HEK293 (cell line): ENCODE measurements around the gene CCNL1.

ENCODE experiments used
- GLIS1 ChIP-seq: fragments of 450-650 bp; formaldehyde crosslinking; IDR thresholded peaks from 2 replicates; pipeline ENCODE4 v1.5.1; 2016; ENCODE audit warnings: missing biosample characterization, missing genetic modification characterization
- HOXC10 ChIP-seq: sonication (generic); formaldehyde crosslinking; IDR thresholded peaks from 2 replicates; pipeline ENCODE4 v1.8.1; 2023; ENCODE audit warnings: mild to moderate bottlenecking, missing genetic modification reagents
- KLF1 ChIP-seq: fragments of 450-650 bp; formaldehyde crosslinking; IDR thresholded peaks from 2 replicates; pipeline ENCODE4 v1.5.1; 2016; ENCODE audit warnings: missing biosample characterization, missing genetic modification characterization
- MYNN ChIP-seq: fragments of 450-650 bp; formaldehyde crosslinking; IDR thresholded peaks from 2 replicates; pipeline ENCODE4 v1.5.1; 2016; ENCODE audit warnings: missing biosample characterization, missing genetic modification characterization, borderline replicate concordance
- PRDM1 ChIP-seq: fragments of 450-650 bp; formaldehyde crosslinking; IDR thresholded peaks from 2 replicates; pipeline ENCODE4; 2016; ENCODE audit warnings: missing biosample characterization, missing genetic modification characterization
- PRDM10 ChIP-seq: fragments of 450-650 bp; formaldehyde crosslinking; IDR thresholded peaks from 2 replicates; pipeline ENCODE4 v1.5.1; 2016; ENCODE audit warnings: missing biosample characterization, missing genetic modification characterization
- SP7 ChIP-seq: fragments of 450-650 bp; formaldehyde crosslinking; IDR thresholded peaks from 2 replicates; pipeline ENCODE4 v1.5.1; 2016; ENCODE audit warnings: missing biosample characterization, missing genetic modification characterization
- TCF7L2 ChIP-seq: IDR thresholded peaks from 2 replicates; pipeline ENCODE4 v1.6.1; 2011; ENCODE audit warnings: low read depth, mild to moderate bottlenecking, inconsistent platforms, low read length, moderate library complexity, borderline replicate concordance
- ZBTB20 ChIP-seq: fragments of 450-650 bp; formaldehyde crosslinking; IDR thresholded peaks from 2 replicates; pipeline ENCODE4 v1.5.1; 2016; ENCODE audit warnings: missing biosample characterization, missing genetic modification characterization
- ZNF10 ChIP-seq: fragments of 450-650 bp; formaldehyde crosslinking; IDR thresholded peaks from 2 replicates; pipeline ENCODE4 v1.5.1; 2017; ENCODE audit warnings: missing biosample characterization, missing genetic modification characterization
- ZNF112 ChIP-seq: fragments of 450-650 bp; formaldehyde crosslinking; IDR thresholded peaks from 2 replicates; pipeline ENCODE4 v1.5.0; 2017; ENCODE audit warnings: missing biosample characterization, missing genetic modification characterization
- ZNF114 ChIP-seq: fragments of 450-650 bp; formaldehyde crosslinking; IDR thresholded peaks from 2 replicates; pipeline ENCODE4 v1.5.0; 2017; ENCODE audit warnings: missing biosample characterization, missing genetic modification characterization
- ZNF174 ChIP-seq: fragments of 450-650 bp; formaldehyde crosslinking; IDR thresholded peaks from 2 replicates; pipeline ENCODE4 v1.5.0; 2017; ENCODE audit warnings: missing biosample characterization, mild to moderate bottlenecking, missing genetic modification characterization
- ZNF266 ChIP-seq: fragments of 450-650 bp; formaldehyde crosslinking; IDR thresholded peaks from 2 replicates; pipeline ENCODE4 v1.5.1; 2016; ENCODE audit warnings: missing biosample characterization, missing genetic modification characterization, low read depth
- ZNF391 ChIP-seq: fragments of 450-650 bp; formaldehyde crosslinking; IDR thresholded peaks from 2 replicates; pipeline ENCODE4 v1.5.1; 2016; ENCODE audit warnings: low read depth, missing biosample characterization, missing genetic modification characterization, borderline replicate concordance
- ZNF398 ChIP-seq: fragments of 450-650 bp; formaldehyde crosslinking; IDR thresholded peaks from 2 replicates; pipeline ENCODE4 v1.5.1; 2017; ENCODE audit warnings: missing biosample characterization, missing genetic modification characterization
- ZNF416 ChIP-seq: fragments of 450-650 bp; formaldehyde crosslinking; IDR thresholded peaks from 2 replicates; pipeline ENCODE4 v1.5.1; 2016; ENCODE audit warnings: missing biosample characterization, missing genetic modification characterization
- ZNF514 ChIP-seq: fragments of 450-650 bp; formaldehyde crosslinking; IDR thresholded peaks from 2 replicates; pipeline ENCODE4 v1.5.1; 2016; ENCODE audit warnings: missing biosample characterization, missing genetic modification characterization
- ZNF548 ChIP-seq: fragments of 450-650 bp; formaldehyde crosslinking; IDR thresholded peaks from 2 replicates; pipeline ENCODE4 v1.5.1; 2016; ENCODE audit warnings: missing biosample characterization, missing genetic modification characterization
- ZNF560 ChIP-seq: fragments of 450-650 bp; formaldehyde crosslinking; IDR thresholded peaks from 2 replicates; pipeline ENCODE4 v1.5.1; 2017; ENCODE audit warnings: missing biosample characterization, missing genetic modification characterization, borderline replicate concordance
- ZNF629 ChIP-seq: fragments of 450-650 bp; formaldehyde crosslinking; IDR thresholded peaks from 2 replicates; pipeline ENCODE4 v1.5.1; 2017; ENCODE audit warnings: missing biosample characterization, missing genetic modification characterization
- ZNF658 ChIP-seq: fragments of 450-650 bp; formaldehyde crosslinking; IDR thresholded peaks from 2 replicates; pipeline ENCODE4; 2016; ENCODE audit warnings: missing biosample characterization, missing genetic modification characterization
- ZNF792 ChIP-seq: fragments of 450-650 bp; formaldehyde crosslinking; IDR thresholded peaks from 2 replicates; pipeline ENCODE4 v1.5.1; 2016; ENCODE audit warnings: missing biosample characterization, missing genetic modification characterization
- ZSCAN23 ChIP-seq: fragments of 450-650 bp; formaldehyde crosslinking; IDR thresholded peaks from 2 replicates; pipeline ENCODE4 v1.5.1; 2016; ENCODE audit warnings: missing biosample characterization, missing genetic modification characterization
- TF ChIP-seq, protein P1 (sequence below): fragments of 450-650 bp; formaldehyde crosslinking; IDR thresholded peaks from 2 replicates; pipeline ENCODE4 v1.5.1; 2016; ENCODE audit warnings: missing biosample characterization, missing genetic modification characterization
- TF ChIP-seq, protein P2 (sequence below): fragments of 450-650 bp; formaldehyde crosslinking; IDR thresholded peaks from 2 replicates; pipeline ENCODE4 v1.5.1; 2016; ENCODE audit warnings: missing biosample characterization, missing genetic modification characterization
- TF ChIP-seq, protein P3 (sequence below): fragments of 450-650 bp; formaldehyde crosslinking; conservative IDR thresholded peaks from 2 replicates; pipeline ENCODE4 v1.5.1; 2016; ENCODE audit warnings: low read depth, missing biosample characterization, missing genetic modification characterization

The CCNL1 gene

DNA sequence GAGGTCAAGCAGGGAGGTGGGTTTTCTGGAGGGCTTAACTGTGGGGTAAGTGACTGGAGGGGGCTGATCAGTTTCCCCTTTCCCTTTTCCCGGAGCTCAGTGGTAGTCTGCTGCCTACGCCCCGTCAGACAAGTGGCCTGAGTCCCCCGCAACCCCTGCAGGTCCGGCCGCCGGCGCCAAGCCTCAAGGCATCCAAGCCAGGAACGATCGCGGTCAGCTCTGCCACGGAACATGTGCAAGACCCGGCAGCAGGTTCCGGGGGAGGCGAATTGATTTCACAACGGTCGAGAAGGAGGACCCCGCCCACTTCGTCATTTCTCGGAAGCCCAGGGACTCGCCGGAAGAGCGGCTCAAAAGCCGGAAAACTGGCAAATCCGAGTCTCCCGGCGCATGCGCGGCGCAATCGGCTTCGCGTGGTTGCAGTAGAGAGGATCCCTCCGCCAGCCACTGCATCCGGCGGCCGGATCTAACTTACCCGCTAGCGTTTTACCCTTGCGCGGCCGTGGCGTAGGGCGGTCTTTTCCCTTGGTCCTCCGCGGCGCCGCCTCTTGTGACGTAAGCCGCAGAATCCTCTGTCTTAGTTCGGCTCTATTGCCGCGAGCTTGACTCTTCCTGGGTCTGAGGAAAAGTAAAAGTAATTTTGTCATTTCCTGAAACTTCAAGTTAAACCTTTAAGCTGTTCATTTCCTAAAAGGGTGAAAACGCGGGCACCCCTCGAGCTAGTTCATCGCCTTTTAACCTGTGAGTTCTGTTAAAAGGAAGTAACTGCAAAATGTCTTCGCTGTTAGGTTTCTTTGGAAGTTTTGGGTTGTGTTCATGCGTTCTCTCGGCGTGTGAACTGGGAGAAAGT, 14.9 kb upstream of the CCNL1 start (continued):
- TF ChIP-seq ZNF391 (tag by site-specific recombination) (peak; percentile 61; the same call in 1 of the 2 replicates), PRDM10 (tag by site-specific recombination) (peak; percentile 72), ZNF792 (tag by site-specific recombination) (no peak), ZNF266 (no peak), ZNF658 (tag by site-specific recombination) (no peak), ZSCAN23 (tag by site-specific recombination) (no peak), ZNF174 (tag by site-specific recombination) (no peak), ZNF416 (no peak), GLIS1 (tag by site-specific recombination) (peak; percentile 38; the same call in 1 of the 2 replicates), SP7 (peak; percentile 88), ZNF112 (tag by site-specific recombination) (no peak), ZNF398 (tag by site-specific recombination) (no peak), TCF7L2 (no peak), KLF1 (tag by site-specific recombination) (peak; percentile 59), ZNF10 (tag by site-specific recombination) (no peak), MYNN (tag by site-specific recombination) (0 out of 2 replicates have a peak, but pooled peaks have one; percentile 2), PRDM1 (tag by site-specific recombination) (peak; percentile 69), ZNF514 (tag by site-specific recombination) (no peak), ZNF629 (tag by site-specific recombination) (peak; percentile 98), ZNF548 (tag by site-specific recombination) (no peak), ZNF560 (tag by site-specific recombination) (no peak), ZNF114 (no peak), HOXC10 (no peak), ZBTB20 (tag by site-specific recombination) (peak; percentile 81)
- TF ChIP-seq, protein P1, sequence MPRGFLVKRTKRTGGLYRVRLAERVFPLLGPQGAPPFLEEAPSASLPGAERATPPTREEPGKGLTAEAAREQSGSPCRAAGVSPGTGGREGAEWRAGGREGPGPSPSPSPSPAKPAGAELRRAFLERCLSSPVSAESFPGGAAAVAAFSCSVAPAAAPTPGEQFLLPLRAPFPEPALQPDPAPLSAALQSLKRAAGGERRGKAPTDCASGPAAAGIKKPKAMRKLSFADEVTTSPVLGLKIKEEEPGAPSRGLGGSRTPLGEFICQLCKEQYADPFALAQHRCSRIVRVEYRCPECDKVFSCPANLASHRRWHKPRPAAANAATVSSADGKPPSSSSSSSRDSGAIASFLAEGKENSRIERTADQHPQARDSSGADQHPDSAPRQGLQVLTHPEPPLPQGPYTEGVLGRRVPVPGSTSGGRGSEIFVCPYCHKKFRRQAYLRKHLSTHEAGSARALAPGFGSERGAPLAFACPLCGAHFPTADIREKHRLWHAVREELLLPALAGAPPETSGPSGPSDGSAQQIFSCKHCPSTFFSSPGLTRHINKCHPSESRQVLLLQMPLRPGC (tag by site-specific recombination), result 0 out of 2 replicates have a peak, but pooled peaks have one; percentile 13
- TF ChIP-seq, protein P2, sequence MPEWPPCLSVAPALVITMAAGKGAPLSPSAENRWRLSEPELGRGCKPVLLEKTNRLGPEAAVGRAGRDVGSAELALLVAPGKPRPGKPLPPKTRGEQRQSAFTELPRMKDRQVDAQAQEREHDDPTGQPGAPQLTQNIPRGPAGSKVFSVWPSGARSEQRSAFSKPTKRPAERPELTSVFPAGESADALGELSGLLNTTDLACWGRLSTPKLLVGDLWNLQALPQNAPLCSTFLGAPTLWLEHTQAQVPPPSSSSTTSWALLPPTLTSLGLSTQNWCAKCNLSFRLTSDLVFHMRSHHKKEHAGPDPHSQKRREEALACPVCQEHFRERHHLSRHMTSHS (tag by site-specific recombination), result no peak
- TF ChIP-seq, protein P3, sequence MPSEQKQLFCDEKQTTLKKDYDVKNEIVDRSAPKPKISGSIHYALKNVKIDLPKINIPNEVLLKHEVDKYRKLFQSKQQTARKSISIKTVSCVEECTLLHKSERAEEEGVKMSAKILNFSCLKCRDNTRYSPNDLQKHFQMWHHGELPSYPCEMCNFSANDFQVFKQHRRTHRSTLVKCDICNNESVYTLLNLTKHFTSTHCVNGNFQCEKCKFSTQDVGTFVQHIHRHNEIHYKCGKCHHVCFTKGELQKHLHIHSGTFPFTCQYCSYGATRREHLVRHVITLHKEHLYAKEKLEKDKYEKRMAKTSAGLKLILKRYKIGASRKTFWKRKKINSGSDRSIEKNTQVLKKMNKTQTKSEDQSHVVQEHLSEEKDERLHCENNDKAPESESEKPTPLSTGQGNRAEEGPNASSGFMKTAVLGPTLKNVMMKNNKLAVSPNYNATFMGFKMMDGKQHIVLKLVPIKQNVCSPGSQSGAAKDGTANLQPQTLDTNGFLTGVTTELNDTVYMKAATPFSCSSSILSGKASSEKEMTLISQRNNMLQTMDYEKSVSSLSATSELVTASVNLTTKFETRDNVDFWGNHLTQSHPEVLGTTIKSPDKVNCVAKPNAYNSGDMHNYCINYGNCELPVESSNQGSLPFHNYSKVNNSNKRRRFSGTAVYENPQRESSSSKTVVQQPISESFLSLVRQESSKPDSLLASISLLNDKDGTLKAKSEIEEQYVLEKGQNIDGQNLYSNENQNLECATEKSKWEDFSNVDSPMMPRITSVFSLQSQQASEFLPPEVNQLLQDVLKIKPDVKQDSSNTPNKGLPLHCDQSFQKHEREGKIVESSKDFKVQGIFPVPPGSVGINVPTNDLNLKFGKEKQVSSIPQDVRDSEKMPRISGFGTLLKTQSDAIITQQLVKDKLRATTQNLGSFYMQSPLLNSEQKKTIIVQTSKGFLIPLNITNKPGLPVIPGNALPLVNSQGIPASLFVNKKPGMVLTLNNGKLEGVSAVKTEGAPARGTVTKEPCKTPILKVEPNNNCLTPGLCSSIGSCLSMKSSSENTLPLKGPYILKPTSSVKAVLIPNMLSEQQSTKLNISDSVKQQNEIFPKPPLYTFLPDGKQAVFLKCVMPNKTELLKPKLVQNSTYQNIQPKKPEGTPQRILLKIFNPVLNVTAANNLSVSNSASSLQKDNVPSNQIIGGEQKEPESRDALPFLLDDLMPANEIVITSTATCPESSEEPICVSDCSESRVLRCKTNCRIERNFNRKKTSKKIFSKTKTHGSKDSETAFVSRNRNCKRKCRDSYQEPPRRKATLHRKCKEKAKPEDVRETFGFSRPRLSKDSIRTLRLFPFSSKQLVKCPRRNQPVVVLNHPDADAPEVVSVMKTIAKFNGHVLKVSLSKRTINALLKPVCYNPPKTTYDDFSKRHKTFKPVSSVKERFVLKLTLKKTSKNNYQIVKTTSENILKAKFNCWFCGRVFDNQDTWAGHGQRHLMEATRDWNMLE, result peak; percentile 82
